Endometrial microvascular endothelial cells (primary cell): ENCODE measurements around the gene CLEC2D. TPM values are rescaled to one million over a fixed set of nuclear protein-coding genes. Genes with fewer than 3 reads are reported as not detected.
"Not testable (repeated sequence)": the region's sequence is repeated elsewhere in the genome, so short reads cannot be mapped to it uniquely, and the experiment has no call there.

Source experiments
- in situ Hi-C: cut with HindIII; loops from 2 replicates; pipeline ENCODE4 v1.10.0; 2017; ENCODE audit warnings: low sequenced_read_pairs, low pct_unique_long_range_greater_than_20kb; ENCODE audit errors: inconsistent ontology term
- total RNA-seq: library from RNA; depleted of rRNA; stranded (reverse); fragments of >200 nt; gene quantifications from one replicate; pipeline ENCODE4 v1.2.3, GENCODE V29; 2015; ENCODE audit errors: inconsistent ontology term

Gene CLEC2D
- total RNA-seq = 0.56 TPM

GRCh38 chr12:9669534-9669933 is at the start of gene CLEC2D:
CLEC2D (plus strand) TSS chr12:9669713; CDS start chr12:9669735, 22 bp downstream.
- in situ Hi-C loops = no loop called here

- in situ Hi-C loops = no loop called here
Observed at GRCh38 chr12:9625019-9625418, 44.5 kb upstream of the CLEC2D start.

- in situ Hi-C loops = no loop called here
Observed at GRCh38 chr12:9626291-9626690, 43.2 kb upstream of the CLEC2D start.

- in situ Hi-C loops = no loop called here
Observed at GRCh38 chr12:9626821-9627220, 42.7 kb upstream of the CLEC2D start.

- in situ Hi-C loops = no loop called here
Observed at GRCh38 chr12:9632766-9633165, 36.7 kb upstream of the CLEC2D start.

- in situ Hi-C loops = no loop called here
Observed at GRCh38 chr12:9634177-9634803, 35.2 kb upstream of the CLEC2D start.

- in situ Hi-C loops = no loop called here
Observed at GRCh38 chr12:9634969-9635754, 34.4 kb upstream of the CLEC2D start.

GRCh38 chr12:9636150-9636850 is 33.2 kb upstream of the CLEC2D start:
- in situ Hi-C loops = no loop called here

GRCh38 chr12:9636851-9637206 is 32.7 kb upstream of the CLEC2D start:
- in situ Hi-C loops = no loop called here

- in situ Hi-C loops = no loop called here
Observed at GRCh38 chr12:9640024-9640423, 29.5 kb upstream of the CLEC2D start.

GRCh38 chr12:9642606-9643265 is 26.8 kb upstream of the CLEC2D start:
- in situ Hi-C loops = no loop called here

GRCh38 chr12:9643266-9643660 is 26.2 kb upstream of the CLEC2D start:
- in situ Hi-C loops = no loop called here

- in situ Hi-C loops = not testable (repeated sequence)
Observed at GRCh38 chr12:9644985-9645551, 24.4 kb upstream of the CLEC2D start.

- in situ Hi-C loops = no loop called here
Observed at GRCh38 chr12:9646794-9647781, 22.4 kb upstream of the CLEC2D start.

GRCh38 chr12:9647825-9648700 is 21.4 kb upstream of the CLEC2D start:
- in situ Hi-C loops = no loop called here

GRCh38 chr12:9648701-9649531 is 20.6 kb upstream of the CLEC2D start:
- in situ Hi-C loops = no loop called here
